Measurements from ENCODE around the gene HSPB1. TPM values are rescaled to one million over a fixed set of nuclear protein-coding genes. Genes with fewer than 3 reads are reported as not detected.

Gene HSPB1
- total RNA-seq, 1 donor from 2014 or later, result 609 TPM

- H3K36me3 ChIP-seq, result no peaks in the 10 kb centered on the region
- intact Hi-C loops (cut with DNase I), result no loop called here
- peak overlapping the region; percentile 90 for H3K27ac ChIP-seq
- peaks cover 64% of the 10 kb centered on the region for H3K4me1 ChIP-seq
- H3K27me3 ChIP-seq (ENCODE audit: low read depth), result no peaks in the 10 kb centered on the region
- peak overlapping the region; percentile 37 for H3K4me3 ChIP-seq
- DNase-seq (peak; percentile 96), ATAC-seq (peak; percentile 88 to 89)
- H3K9me3 ChIP-seq, result no peaks in the 10 kb centered on the region
- no peak for TF ChIP-seq CTCF (IDR thresholded peaks at IDR 0.05)
Observed at GRCh38 chr7:76294344-76295024, 8.0 kb upstream of the HSPB1 start.

GRCh38 chr7:76296743-76297740, 5.4 kb upstream of the HSPB1 start:
- Histone ChIP-seq H3K27ac (peak overlapping the region; percentile 82), H3K4me3 (no peak overlapping the region), H3K9me3 (no peaks in the 10 kb centered on the region), H3K4me1 (peaks cover 56% of the 10 kb centered on the region), H3K36me3 (no peaks in the 10 kb centered on the region), H3K27me3 (ENCODE audit: low read depth) (no peaks in the 10 kb centered on the region)
- ATAC-seq (peak; percentile 73 to 83), DNase-seq (peak; percentile 79)
- intact Hi-C loops (cut with DNase I), result no loop called here
- TF ChIP-seq CTCF (IDR thresholded peaks at IDR 0.05), result peak; percentile 13

GRCh38 chr7:76300166-76300731, 2.2 kb upstream of the HSPB1 start:
- Histone ChIP-seq H3K4me3 (no peak overlapping the region), H3K27ac (peak overlapping the region; percentile 8), H3K27me3 (ENCODE audit: low read depth) (no peaks in the 10 kb centered on the region), H3K9me3 (no peaks in the 10 kb centered on the region), H3K36me3 (peaks cover 11% of the 10 kb centered on the region), H3K4me1 (peaks cover 43% of the 10 kb centered on the region)
- no peak for TF ChIP-seq CTCF (IDR thresholded peaks at IDR 0.05)
- DNase-seq, result no peak
- ATAC-seq, result no peak
- intact Hi-C loops (cut with DNase I), result no loop called here

- TF ChIP-seq CTCF (IDR thresholded peaks at IDR 0.05), result no peak
- Histone ChIP-seq H3K4me1 (peaks cover 40% of the 10 kb centered on the region), H3K4me3 (no peak overlapping the region), H3K36me3 (peaks cover 11% of the 10 kb centered on the region), H3K9me3 (no peaks in the 10 kb centered on the region), H3K27ac (no peak overlapping the region), H3K27me3 (ENCODE audit: low read depth) (no peaks in the 10 kb centered on the region)
- DNase-seq (no peak), ATAC-seq (no peak)
- intact Hi-C loops (cut with DNase I), result no loop called here
Observed at GRCh38 chr7:76301000-76301399, 1.5 kb upstream of the HSPB1 start.
